ENCODE data around the gene MYLK4.

DNA sequence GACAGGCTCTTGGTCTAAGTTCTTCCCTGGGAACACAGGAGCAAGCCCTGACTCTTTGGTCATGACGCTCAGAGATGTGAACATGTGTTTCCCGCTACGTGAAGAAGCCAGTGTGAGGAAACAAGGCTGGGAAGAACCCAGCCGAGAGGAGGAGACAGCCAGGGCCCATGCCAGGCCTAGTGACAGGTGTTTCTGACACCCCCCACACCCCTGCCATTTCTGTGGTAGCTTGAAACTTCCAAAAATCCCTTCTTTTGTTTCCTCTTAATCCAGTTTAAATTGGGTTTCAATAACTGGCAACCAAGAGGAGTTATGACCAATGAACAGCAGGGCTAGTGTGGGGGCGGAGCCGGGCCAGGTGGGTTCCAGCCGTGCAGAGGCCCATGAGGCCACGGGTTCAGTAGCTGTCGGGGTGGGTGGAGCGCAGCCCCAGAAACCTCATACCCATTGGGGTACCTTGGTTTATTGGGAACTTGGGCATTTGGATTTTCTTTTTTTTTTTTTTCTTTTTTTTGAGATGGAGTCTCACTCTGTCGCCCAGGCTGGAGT, 47.9 kb upstream of the MYLK4 start:
- TF ChIP-seq, protein P1, sequence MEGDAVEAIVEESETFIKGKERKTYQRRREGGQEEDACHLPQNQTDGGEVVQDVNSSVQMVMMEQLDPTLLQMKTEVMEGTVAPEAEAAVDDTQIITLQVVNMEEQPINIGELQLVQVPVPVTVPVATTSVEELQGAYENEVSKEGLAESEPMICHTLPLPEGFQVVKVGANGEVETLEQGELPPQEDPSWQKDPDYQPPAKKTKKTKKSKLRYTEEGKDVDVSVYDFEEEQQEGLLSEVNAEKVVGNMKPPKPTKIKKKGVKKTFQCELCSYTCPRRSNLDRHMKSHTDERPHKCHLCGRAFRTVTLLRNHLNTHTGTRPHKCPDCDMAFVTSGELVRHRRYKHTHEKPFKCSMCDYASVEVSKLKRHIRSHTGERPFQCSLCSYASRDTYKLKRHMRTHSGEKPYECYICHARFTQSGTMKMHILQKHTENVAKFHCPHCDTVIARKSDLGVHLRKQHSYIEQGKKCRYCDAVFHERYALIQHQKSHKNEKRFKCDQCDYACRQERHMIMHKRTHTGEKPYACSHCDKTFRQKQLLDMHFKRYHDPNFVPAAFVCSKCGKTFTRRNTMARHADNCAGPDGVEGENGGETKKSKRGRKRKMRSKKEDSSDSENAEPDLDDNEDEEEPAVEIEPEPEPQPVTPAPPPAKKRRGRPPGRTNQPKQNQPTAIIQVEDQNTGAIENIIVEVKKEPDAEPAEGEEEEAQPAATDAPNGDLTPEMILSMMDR (IDR thresholded peaks at IDR 0.05): no peak
- TF ChIP-seq POLR2A (IDR thresholded peaks at IDR 0.05): no peak
